Epithelial cell of esophagus (primary cell): ENCODE measurements around the gene FHIT.

Experiments used
- DNase-seq: peaks from one replicate; pipeline ENCODE4 v3.0.0; 2010; ENCODE audit warnings: low read depth
- H3K4me3 ChIP-seq: 2 replicates; pipeline ENCODE4 v1.5.1; 2011; ENCODE audit warnings: mild to moderate bottlenecking, low read length, control low read depth
- CTCF ChIP-seq: IDR thresholded peaks from 2 replicates; pipeline ENCODE4 v1.5.1; 2011; ENCODE audit warnings: low read depth, mild to moderate bottlenecking, low read length, control low read depth, inconsistent platforms; ENCODE audit not compliant: insufficient read depth; ENCODE audit errors: missing control alignments

The FHIT gene

GRCh38 chr3:60096403-60096802, 1154.8 kb downstream of the FHIT start:
- no peak for DNase-seq
- H3K4me3 ChIP-seq, result no peak overlapping the region
- TF ChIP-seq CTCF, result no peak

GRCh38 chr3:60095930-60096329, 1155.3 kb downstream of the FHIT start:
- no peak overlapping the region for H3K4me3 ChIP-seq
- DNase-seq, result no peak
- TF ChIP-seq CTCF, result no peak

- TF ChIP-seq CTCF, result no peak
- DNase-seq, result no peak
- no peak overlapping the region for H3K4me3 ChIP-seq
Measured at GRCh38 chr3:60095516-60095915, 1155.7 kb downstream of the FHIT start.

GRCh38 chr3:60094392-60094947, 1156.8 kb downstream of the FHIT start:
- H3K4me3 ChIP-seq, result no peak overlapping the region
- no peak for TF ChIP-seq CTCF
- DNase-seq, result no peak

- DNase-seq, result no peak
- no peak overlapping the region for H3K4me3 ChIP-seq
- TF ChIP-seq CTCF, result no peak
Measured at GRCh38 chr3:60090548-60090947, 1160.7 kb downstream of the FHIT start.

GRCh38 chr3:60086811-60087210, 1164.4 kb downstream of the FHIT start:
- no peak for TF ChIP-seq CTCF
- H3K4me3 ChIP-seq, result no peak overlapping the region
- peak; percentile 23 for DNase-seq

GRCh38 chr3:60085649-60086048, 1165.6 kb downstream of the FHIT start:
- no peak for DNase-seq
- TF ChIP-seq CTCF, result no peak
- H3K4me3 ChIP-seq, result no peak overlapping the region
